Liver (tissue), 3 donors: Measurements from ENCODE around the gene CNOT11.

Source experiments
- ATF3 ChIP-seq: IDR thresholded peaks from 2 replicates; pipeline ENCODE4 v1.6.1; 2016; ENCODE audit warnings: antibody characterized with exemption
- CTCF ChIP-seq: fragments of 150-350 bp; IDR thresholded peaks from 2 replicates; pipeline ENCODE4 v1.5.1; 2017; ENCODE audit warnings: improper control_type of control experiment, low read depth, low read length; ENCODE audit not compliant: missing input control
- EGR1 ChIP-seq, 2 donors: IDR thresholded peaks; 2 replicates each; pipeline ENCODE4 v1.6.1; 2016 to 2018; ENCODE audit warnings: antibody characterized with exemption in 2 of 2, low read depth in 2 of 2
- HNF4A ChIP-seq, 2 donors: conservative IDR thresholded peaks; 2 replicates each; pipeline ENCODE4 v1.6.1; 2016; ENCODE audit warnings: antibody characterized with exemption in 2 of 2, mild to moderate bottlenecking in 2 of 2
- JUND ChIP-seq, 2 donors: IDR thresholded peaks; 2 replicates each; pipeline ENCODE4 v1.6.1; 2016; ENCODE audit warnings: antibody characterized with exemption in 2 of 2
- MAX ChIP-seq: IDR thresholded peaks from 2 replicates; pipeline ENCODE4 v1.6.1; 2016; ENCODE audit warnings: antibody characterized with exemption
- RAD21 ChIP-seq, 2 donors: IDR thresholded peaks; 2 replicates each; pipeline ENCODE4 v1.6.1; 2016; ENCODE audit warnings: antibody characterized with exemption in 2 of 2, mild to moderate bottlenecking in 2 of 2
- REST ChIP-seq: IDR thresholded peaks from 2 replicates; pipeline ENCODE4 v1.6.1; 2016; ENCODE audit warnings: antibody characterized with exemption, mild to moderate bottlenecking
- SP1 ChIP-seq: IDR thresholded peaks from 2 replicates; pipeline ENCODE4 v1.6.1; 2018; ENCODE audit warnings: antibody characterized with exemption, mild to moderate bottlenecking
- ZBTB33 ChIP-seq: IDR thresholded peaks from 2 replicates; pipeline ENCODE4 v1.6.1; 2016; ENCODE audit warnings: antibody characterized with exemption
- donor health status: healthy.
- donor health status: healthy.

DNA sequence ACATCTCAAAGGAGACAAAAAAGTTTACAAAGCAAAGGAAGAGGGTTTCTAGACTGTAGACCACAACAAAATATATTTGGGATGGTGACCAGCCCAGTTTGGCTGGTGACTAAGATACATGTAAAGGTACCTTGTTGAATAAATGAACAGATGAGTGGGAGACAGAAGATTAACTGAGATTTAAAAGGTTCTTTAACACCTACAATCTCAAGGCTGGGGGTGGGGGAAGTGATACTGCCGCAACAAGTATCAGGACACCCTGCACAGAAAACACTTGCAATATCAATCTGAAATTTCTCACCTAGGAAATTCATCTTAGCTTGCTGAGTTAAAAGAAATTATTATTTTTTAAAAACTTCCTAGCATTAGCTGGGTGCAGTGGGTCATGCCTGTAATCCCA lies 47.5 kb downstream of the CNOT11 start:
- no peak for TF ChIP-seq REST
- TF ChIP-seq MAX = no peak
- TF ChIP-seq CTCF = no peak
- TF ChIP-seq ZBTB33 = no peak
- TF ChIP-seq EGR1 (IDR thresholded peaks at IDR 0.05; ENCODE audit: low read depth in 2 of 2) = no peak
- no peak for TF ChIP-seq ATF3
- no peak for TF ChIP-seq JUND (IDR thresholded peaks at IDR 0.05)
- TF ChIP-seq HNF4A (conservative IDR thresholded peaks at IDR 0.05) = no peak
- no peak for TF ChIP-seq RAD21 (IDR thresholded peaks at IDR 0.05)
- no peak for TF ChIP-seq SP1
